H1 (cell line): Measurements from ENCODE around the gene CBL. TPM values are rescaled to one million over a fixed set of nuclear protein-coding genes. Genes with fewer than 3 reads are reported as not detected.
A peak's percentile ranks its signal among the peaks of the same experiment; 100 is the strongest.

Experiments used
- CTCF ChIA-PET: fragments of 300-600 bp; sonication (Branson Sonifier 250); formaldehyde crosslinking; loops from one replicate; lab custom pipeline; 2021; ENCODE audit not compliant: partially characterized antibody; lab: Charles Lee
- POLR2A ChIA-PET: fragments of 300-600 bp; sonication (Branson Sonifier 250); formaldehyde crosslinking; loops from one replicate; lab custom pipeline; 2021; ENCODE audit warnings: inconsistent platforms; ENCODE audit not compliant: partially characterized antibody; lab: Charles Lee
- DNase-seq, 2 experiments: peaks; one replicate each; pipeline versions ENCODE4 v3.0.0 to v3.0.0-alpha.2; 2010 to 2022; ENCODE audit warnings: low spot score in 2 of 2, low read depth in 1 of 2, mixed read lengths in 1 of 2
- FAIRE-seq: peaks from 2 replicates; lab custom pipeline; 2011; peaks lifted over from hg19 to GRCh38; lab: Jason Lieb, UNC
- H2AFZ ChIP-seq: 2 replicates; pipeline ENCODE4 v1.8.1; 2012; ENCODE audit warnings: low read length, inconsistent platforms
- H2AK5ac ChIP-seq: 2 replicates; pipeline ENCODE4 v1.6.1; 2013; ENCODE audit warnings: low read depth, low read length
- H2BK120ac ChIP-seq: replicated peaks from 2 replicates; pipeline ENCODE3; 2013; ENCODE audit warnings: low read depth, low read length, inconsistent platforms
- H2BK12ac ChIP-seq: 2 replicates; pipeline ENCODE4 v1.6.1; 2013; ENCODE audit warnings: low read depth, low read length
- H2BK15ac ChIP-seq: 2 replicates; pipeline ENCODE4 v1.6.1; 2013; ENCODE audit warnings: low read length
- H2BK20ac ChIP-seq: 2 replicates; pipeline ENCODE4 v1.6.1; 2013; ENCODE audit warnings: low read length
- H2BK5ac ChIP-seq: 2 replicates; pipeline ENCODE4 v1.6.1; 2013; ENCODE audit warnings: low read depth, low read length
- H3K14ac ChIP-seq: 2 replicates; pipeline ENCODE4 v1.6.1; 2013; ENCODE audit warnings: inconsistent platforms; ENCODE audit not compliant: insufficient read length
- H3K18ac ChIP-seq: 2 replicates; pipeline ENCODE4 v1.6.1; 2013; ENCODE audit warnings: low read length; ENCODE audit errors: extremely low read depth
- H3K23ac ChIP-seq: 2 replicates; pipeline ENCODE4 v1.6.1; 2013; ENCODE audit warnings: inconsistent platforms; ENCODE audit not compliant: insufficient read length
- H3K23me2 ChIP-seq: 2 replicates; pipeline ENCODE4 v1.6.1; 2013; ENCODE audit warnings: low read depth, low read length
- H3K27ac ChIP-seq: 2 replicates; pipeline ENCODE4 v1.6.1; 2011; ENCODE audit warnings: low read depth, low read length, inconsistent platforms
- H3K27me3 ChIP-seq, 4 experiments: replicated peaks in 1 of 4; 1 replicate in 1 of 4; 2 replicates in 3 of 4; pipeline versions ENCODE4 v1.6.1 to v1.8.1; 2011 to 2013; ENCODE audit warnings: low read length in 3 of 4, mild to moderate bottlenecking in 3 of 4, inconsistent platforms in 2 of 4, mixed read lengths in 2 of 4, moderate library complexity in 1 of 4; ENCODE audit not compliant: control insufficient read depth in 3 of 4, insufficient read depth in 3 of 4; ENCODE audit errors: extremely low read depth in 1 of 4
- H3K36me3 ChIP-seq, 4 experiments: 2 replicates each; pipeline versions ENCODE4 v1.6.1 to v1.8.1; 2011 to 2013; ENCODE audit warnings: mild to moderate bottlenecking in 4 of 4, low read length in 3 of 4, moderate library complexity in 2 of 4, control low read depth in 1 of 4, inconsistent platforms in 1 of 4; ENCODE audit not compliant: insufficient read depth in 4 of 4, control insufficient read depth in 2 of 4
- H3K4ac ChIP-seq: replicated peaks from 2 replicates; pipeline ENCODE3; 2013; ENCODE audit warnings: low read length, low read depth, mixed read lengths, inconsistent platforms; ENCODE audit not compliant: insufficient read length
- H3K4me1 ChIP-seq, 4 experiments: replicated peaks in 1 of 4; 1 replicate in 1 of 4; 2 replicates in 3 of 4; pipeline versions ENCODE4 v1.6.1 to v1.8.1; 2011 to 2013; ENCODE audit warnings: low read length in 3 of 4, inconsistent platforms in 2 of 4, mixed read lengths in 1 of 4; ENCODE audit not compliant: insufficient read depth in 4 of 4, control insufficient read depth in 3 of 4
- H3K4me2 ChIP-seq, 2 experiments: 2 replicates each; pipeline versions ENCODE4 v1.6.1 to v1.8.1; 2011 to 2013; ENCODE audit warnings: low read depth in 2 of 2, low read length in 2 of 2, control low read depth in 1 of 2, inconsistent platforms in 1 of 2, mild to moderate bottlenecking in 1 of 2; ENCODE audit not compliant: insufficient read depth in 1 of 2
- H3K4me3 ChIP-seq, 4 experiments: fragments of 200-600, 300-600 bp in 1 of 4; sonication (generic), shearing (Covaris generic), sonication (Bioruptor Twin) in 1 of 4; 2 replicates each; pipeline versions ENCODE4 v1.5.1 to v1.8.1; 2011 to 2016; ENCODE audit warnings: low read length in 4 of 4, low read depth in 3 of 4, control low read depth in 2 of 4, inconsistent platforms in 2 of 4, mild to moderate bottlenecking in 2 of 4, mixed read lengths in 1 of 4, moderate library complexity in 1 of 4; ENCODE audit not compliant: insufficient read depth in 2 of 4; ENCODE audit errors: extremely low read depth in 1 of 4
- H3K56ac ChIP-seq: replicated peaks from 2 replicates; pipeline ENCODE3; 2013; ENCODE audit warnings: low read depth, mild to moderate bottlenecking, mixed read lengths, low read length, inconsistent platforms; ENCODE audit not compliant: insufficient read length
- H3K79me1 ChIP-seq: 2 replicates; pipeline ENCODE4 v1.6.1; 2013; ENCODE audit warnings: low read depth, low read length, control low read depth
- H3K79me2 ChIP-seq, 2 experiments: 2 replicates each; pipeline versions ENCODE4 v1.6.1 to v1.8.1; 2012 to 2013; ENCODE audit warnings: low read length in 2 of 2, mild to moderate bottlenecking in 2 of 2, inconsistent platforms in 1 of 2; ENCODE audit not compliant: insufficient read depth in 2 of 2, control insufficient read depth in 1 of 2
- H3K9ac ChIP-seq, 4 experiments: replicated peaks in 1 of 4; 1 replicate in 1 of 4; 2 replicates in 3 of 4; pipeline versions ENCODE4 v1.6.1 to v1.8.1; 2011 to 2013; ENCODE audit warnings: low read depth in 3 of 4, low read length in 3 of 4, control low read depth in 2 of 4, mild to moderate bottlenecking in 2 of 4, moderate library complexity in 2 of 4, inconsistent platforms in 1 of 4; ENCODE audit errors: extremely low read depth in 1 of 4
- H3K9me3 ChIP-seq, 2 experiments: 2 replicates each; pipeline versions ENCODE4 v1.6.1 to v1.8.1; 2012 to 2013; ENCODE audit warnings: mild to moderate bottlenecking in 2 of 2, moderate library complexity in 2 of 2, control low read depth in 1 of 2, inconsistent platforms in 1 of 2, low read depth in 1 of 2, low read length in 1 of 2, mixed read lengths in 1 of 2; ENCODE audit not compliant: insufficient read depth in 2 of 2
- H4K20me1 ChIP-seq, 2 experiments: replicated peaks in 1 of 2; 2 replicates each; pipeline versions ENCODE3 to v1.8.1; 2011 to 2013; ENCODE audit warnings: inconsistent platforms in 2 of 2, low read length in 2 of 2, mild to moderate bottlenecking in 1 of 2; ENCODE audit not compliant: insufficient read depth in 2 of 2, control insufficient read depth in 1 of 2
- H4K5ac ChIP-seq: 2 replicates; pipeline ENCODE4 v1.6.1; 2013; ENCODE audit warnings: low read length, low read depth, mixed read lengths, inconsistent platforms; ENCODE audit not compliant: insufficient read length
- H4K8ac ChIP-seq: 2 replicates; pipeline ENCODE4 v1.8.0; 2013; ENCODE audit warnings: mild to moderate bottlenecking, moderate library complexity, low read length, inconsistent platforms; ENCODE audit not compliant: insufficient read depth; ENCODE audit errors: extremely low read depth
- H4K91ac ChIP-seq: replicated peaks from 2 replicates; pipeline ENCODE3; 2013; ENCODE audit warnings: low read length, mixed read lengths, inconsistent platforms; ENCODE audit not compliant: insufficient read length
- CHD2 ChIP-seq: IDR thresholded peaks from 2 replicates; pipeline ENCODE4 v1.6.1; 2012; ENCODE audit warnings: low read length, improper control_type of control experiment
- CTCF ChIP-seq, 3 experiments: IDR thresholded peaks; 1 replicate in 2 of 3; 2 replicates in 1 of 3; pipeline versions ENCODE4 v1.5.1 to v1.6.1; 2011; ENCODE audit warnings: low read length in 3 of 3, mild to moderate bottlenecking in 3 of 3, inconsistent platforms in 2 of 3, low read depth in 1 of 3, moderate library complexity in 1 of 3; ENCODE audit not compliant: insufficient read depth in 1 of 3; ENCODE audit errors: control extremely low read depth in 1 of 3
- EP300 ChIP-seq, 2 experiments: IDR thresholded peaks; 1 replicate in 1 of 2; 2 replicates in 1 of 2; pipeline ENCODE4 v1.6.1; 2011 to 2012; ENCODE audit warnings: low read depth in 2 of 2, low read length in 2 of 2, mild to moderate bottlenecking in 2 of 2, borderline replicate concordance in 1 of 2, inconsistent platforms in 1 of 2, moderate library complexity in 1 of 2
- RAD21 ChIP-seq, 2 experiments: IDR thresholded peaks in 1 of 2; conservative IDR thresholded peaks in 1 of 2; 2 replicates each; pipeline ENCODE4 v1.6.1; 2011; ENCODE audit warnings: low read depth in 2 of 2, low read length in 2 of 2, improper control_type of control experiment in 1 of 2, inconsistent platforms in 1 of 2, mild to moderate bottlenecking in 1 of 2, moderate library complexity in 1 of 2
- RBBP5 ChIP-seq: IDR thresholded peaks from 2 replicates; pipeline ENCODE4 v1.7.1; 2012; ENCODE audit warnings: low read depth, mild to moderate bottlenecking, inconsistent platforms, low read length, moderate library complexity, borderline replicate concordance
- RXRA ChIP-seq: IDR thresholded peaks from 2 replicates; pipeline ENCODE4 v1.6.1; 2011; ENCODE audit warnings: low read depth, mild to moderate bottlenecking, low read length, moderate library complexity; ENCODE audit not compliant: insufficient read depth
- WGBS, 2 experiments: shearing (Covaris generic) in 1 of 2; methylation state at CpG; one replicate each; pipeline versions ENCODE4 v1.1.6 to v1.1.7; 2013 to 2015; ENCODE audit warnings: low lambda C conversion rate in 2 of 2, mixed read lengths in 2 of 2, inconsistent platforms in 1 of 2, low coverage in 1 of 2, missing lambda C conversion rate in 1 of 2; ENCODE audit not compliant: insufficient replicate concordance in 2 of 2, insufficient coverage in 1 of 2, insufficient read length in 1 of 2; ENCODE audit errors: extremely low coverage in 1 of 2, missing lambda C conversion rate in 1 of 2; 5-methylcytosine and 5-hydroxymethylcytosine counted together
- polyA plus RNA-seq, 7 experiments: library from polyadenylated mRNA; depleted of rRNA in 3 of 7; stranded (reverse) in 5 of 7; unstranded in 2 of 7; fragments of >200 nt in 5 of 7; fragments of 200-250 nt in 2 of 7; gene quantifications; 1 replicate in 5 of 7; 2 replicates in 1 of 7; 4 replicates in 1 of 7; pipeline versions ENCODE4 v1.2.1 to v1.2.3, GENCODE V29; 2011 to 2013; ENCODE audit warnings: missing spikeins in 2 of 7, mixed read lengths in 2 of 7
- total RNA-seq: library from RNA; stranded (reverse); fragmentation: NEBNext Ultra II Directional; extraction: Animal tissue kit (Norgen Biotek cat#: 25700); gene quantifications from 2 replicates; pipeline ENCODE4 v1.2.1, GENCODE V29; 2021

Gene CBL
- total and polyA plus RNA-seq, 2 of the 8 experiments (the other 6 are each of a cell fraction or from before 2014, with no cell fraction given): 23.1 to 57.8 TPM

- peaks cover 12 to 42% (median 33%) of the 10 kb centered on the region in 4 experiments for H3K27me3 ChIP-seq
- H3K36me3 ChIP-seq: peaks cover 0 to 6% (median 2%) of the 10 kb centered on the region in 4 experiments; a peak in 1 of 8 replicates
- H2BK120ac ChIP-seq: peak overlapping the region; percentile 72
- H3K23me2 ChIP-seq: peaks cover 20% of the 10 kb centered on the region; the same call in 1 of the 2 replicates
- peak overlapping the region; percentile 8 to 69 (median 38); a peak in 6 of 8 replicates for H3K4me3 ChIP-seq
- no peak overlapping the region; the same call in 1 of the 2 replicates for H2BK15ac ChIP-seq
- peaks cover 12% of the 10 kb centered on the region for H3K79me1 ChIP-seq
- H3K14ac ChIP-seq: no peak overlapping the region
- ChIA-PET POLR2A (interaction anchor here (0.9 to 3.4 kb wide), 17 partner anchors 10 to 254 kb away, joined by 3 to 29 read pairs (median 5); partner anchors contain the start of genes DPAGT1, HMBS and MCAM), CTCF (interaction anchor here (0.6 to 20.0 kb wide), 33 partner anchors 12 to 751 kb away, joined by 3 to 463 read pairs (median 4); partner anchors contain the start of genes CBL, MCAM, NLRX1 and USP2)
- H3K4me1 ChIP-seq: peaks cover 5 to 38% (median 28%) of the 10 kb centered on the region in 4 experiments
- peak overlapping the region; percentile 70 for H4K5ac ChIP-seq
- no peak overlapping the region for H3K23ac ChIP-seq
- H3K27ac ChIP-seq: peak overlapping the region; percentile 2; the same call in 1 of the 2 replicates
- H2AFZ ChIP-seq: no peak overlapping the region
- H2BK5ac ChIP-seq: peak overlapping the region; percentile 76; the same call in 1 of the 2 replicates
- DNase-seq: peak in 1 of 2 experiments; percentile 92
- peak; percentile 28 for FAIRE-seq
- no peaks in the 10 kb centered on the region for H3K9me3 ChIP-seq
- no peak overlapping the region for H4K91ac ChIP-seq
- peaks cover 3 to 16% of the 10 kb centered on the region in 2 experiments for H4K20me1 ChIP-seq
- H3K56ac ChIP-seq: no peak overlapping the region
- H3K4me2 ChIP-seq: peak overlapping the region; percentile 56 to 76
- H3K4ac ChIP-seq: no peak overlapping the region
- peaks cover 5 to 26% of the 10 kb centered on the region in 2 experiments; a peak in 3 of 4 replicates for H3K79me2 ChIP-seq
- no peak overlapping the region for H2BK12ac ChIP-seq
- WGBS, 2 experiments: 9% methylated on average over 17 of the region's 17 CpGs; no CpG with 5 or more reads in 1 of the 2 experiments
- no peak overlapping the region for H3K9ac ChIP-seq
- no peak overlapping the region for H4K8ac ChIP-seq
- H3K18ac ChIP-seq: peak overlapping the region; percentile 88
- no peak overlapping the region for H2BK20ac ChIP-seq
- no peak overlapping the region for H2AK5ac ChIP-seq
- TF ChIP-seq RXRA: no peak
- TF ChIP-seq CHD2: no peak
- TF ChIP-seq EP300 (IDR thresholded peaks at IDR 0.05; ENCODE audit: borderline replicate concordance in 1 of 2, low read depth in 2 of 2, low read length in 2 of 2): peak in 1 of 2 experiments; percentile 62; a peak in 1 of 3 replicates
- TF ChIP-seq CTCF (IDR thresholded peaks at IDR 0.05; ENCODE audit: control extremely low read depth in 1 of 3, insufficient read depth in 1 of 3, low read depth in 1 of 3, low read length in 3 of 3): peak in 2 of 3 experiments; percentile 85 to 89; a peak in 3 of 4 replicates
- TF ChIP-seq RAD21 (IDR thresholded peaks at IDR 0.05 in 1 of 2, conservative IDR thresholded peaks at IDR 0.05 in 1 of 2; ENCODE audit: low read depth in 2 of 2, low read length in 2 of 2): peak; percentile 68 to 77
- no peak; the same call in 1 of the 2 replicates for TF ChIP-seq RBBP5
Measured at GRCh38 chr11:119338318-119338890, 132.3 kb downstream of the CBL start.
